Osteoblast (primary cell): ENCODE data around the gene MESP1. TPM values are rescaled to one million over a fixed set of nuclear protein-coding genes. Genes with fewer than 3 reads are reported as not detected.
"Not testable (repeated sequence)": the region's sequence is repeated elsewhere in the genome, so short reads cannot be mapped to it uniquely, and the experiment has no call there.

Experiments
- DNase-seq: peaks from one replicate; pipeline ENCODE4 v3.0.0; 2011; ENCODE audit warnings: low spot score, mixed read lengths; ENCODE audit not compliant: insufficient read length; ENCODE audit errors: missing footprints
- H2AFZ ChIP-seq: 2 replicates; pipeline ENCODE4 v1.6.0; 2011; ENCODE audit warnings: mild to moderate bottlenecking, low read length
- H3K27ac ChIP-seq: 2 replicates; pipeline ENCODE4 v1.5.1; 2011; ENCODE audit warnings: mild to moderate bottlenecking, low read depth, low read length, moderate library complexity
- H3K27me3 ChIP-seq: 2 replicates; pipeline ENCODE4 v1.6.0; 2012; ENCODE audit warnings: mild to moderate bottlenecking, control low read depth, inconsistent platforms, low read length, moderate library complexity; ENCODE audit not compliant: insufficient read depth
- H3K36me3 ChIP-seq: 2 replicates; pipeline ENCODE4 v1.5.1; 2011; ENCODE audit warnings: mild to moderate bottlenecking, low read length, control low read depth, moderate library complexity; ENCODE audit not compliant: insufficient read depth
- H3K4me1 ChIP-seq: 2 replicates; pipeline ENCODE4 v1.5.1; 2011; ENCODE audit warnings: mild to moderate bottlenecking, low read length, control low read depth, moderate library complexity; ENCODE audit not compliant: insufficient read depth
- H3K4me2 ChIP-seq: 2 replicates; pipeline ENCODE4 v1.6.0; 2011; ENCODE audit warnings: mild to moderate bottlenecking, low read length; ENCODE audit not compliant: insufficient read depth
- H3K4me3 ChIP-seq: fragments of 200-600 bp; sonication (generic); 3 replicates; pipeline ENCODE4 v1.5.1; 2012; ENCODE audit warnings: mild to moderate bottlenecking, low read length, inconsistent platforms; ENCODE audit not compliant: insufficient read depth
- H3K79me2 ChIP-seq: 2 replicates; pipeline ENCODE4 v1.6.0; 2012; ENCODE audit warnings: mild to moderate bottlenecking, low read length, control low read depth, inconsistent platforms; ENCODE audit not compliant: insufficient read depth
- H3K9me3 ChIP-seq: 2 replicates; pipeline ENCODE4 v1.5.1; 2011; ENCODE audit warnings: low read depth, low read length, control low read depth
- H4K20me1 ChIP-seq: 2 replicates; pipeline ENCODE4 v1.6.0; 2012; ENCODE audit warnings: mild to moderate bottlenecking, low read length, control low read depth; ENCODE audit not compliant: insufficient read depth
- CTCF ChIP-seq: IDR thresholded peaks from 2 replicates; pipeline ENCODE4 v1.5.1; 2011; ENCODE audit warnings: mild to moderate bottlenecking, low read depth, low read length, moderate library complexity; ENCODE audit errors: extremely low read depth
- total RNA-seq: library from RNA; depleted of rRNA; stranded (reverse); fragments of >200 nt; gene quantifications from 2 replicates; pipeline ENCODE4 v1.2.3, GENCODE V29; 2012

Gene MESP1
- total RNA-seq, 1 donor = under 0.01 TPM

- H3K4me2 ChIP-seq = no peak overlapping the region
- H3K4me1 ChIP-seq = peaks cover 10% of the 10 kb centered on the region
- peak; percentile 62 for DNase-seq
- H3K27me3 ChIP-seq = no peaks in the 10 kb centered on the region
- TF ChIP-seq CTCF = no peak
- H3K36me3 ChIP-seq = peaks cover 34% of the 10 kb centered on the region
- H3K79me2 ChIP-seq = peaks cover 3% of the 10 kb centered on the region
- H3K4me3 ChIP-seq = no peak overlapping the region
- H3K9me3 ChIP-seq = no peaks in the 10 kb centered on the region
- peaks cover 4% of the 10 kb centered on the region for H4K20me1 ChIP-seq
- no peak overlapping the region for H2AFZ ChIP-seq
- no peak overlapping the region for H3K27ac ChIP-seq
Measured at GRCh38 chr15:89783111-89783860, 32.2 kb upstream of the MESP1 start.

- Histone ChIP-seq H3K4me1 (peaks cover 10% of the 10 kb centered on the region), H3K27ac (peak overlapping the region; percentile 19), H3K4me2 (peak overlapping the region; percentile 55)
Measured at GRCh38 chr15:89782619-89782950, 31.5 kb upstream of the MESP1 start.

GRCh38 chr15:89781891-89782618 lies 31.0 kb upstream of the MESP1 start:
- H3K27ac ChIP-seq = peak overlapping the region; percentile 19
- DNase-seq = peak; percentile 95
- peaks cover 22% of the 10 kb centered on the region for H3K36me3 ChIP-seq
- no peaks in the 10 kb centered on the region for H3K9me3 ChIP-seq
- H3K4me2 ChIP-seq = peak overlapping the region; percentile 55
- H2AFZ ChIP-seq = no peak overlapping the region
- TF ChIP-seq CTCF = no peak
- no peaks in the 10 kb centered on the region for H3K79me2 ChIP-seq
- H4K20me1 ChIP-seq = peaks cover 4% of the 10 kb centered on the region
- H3K4me1 ChIP-seq = peaks cover 13% of the 10 kb centered on the region
- no peaks in the 10 kb centered on the region for H3K27me3 ChIP-seq
- H3K4me3 ChIP-seq = no peak overlapping the region

More at GRCh38 chr15:89782619-89782950, 31.5 kb upstream of the MESP1 start:
- H3K4me3 ChIP-seq, H4K20me1 ChIP-seq, H3K27me3 ChIP-seq, DNase-seq, H3K79me2 ChIP-seq, H2AFZ ChIP-seq, H3K9me3 ChIP-seq: not testable (repeated sequence)
- H3K36me3 ChIP-seq = peaks cover 27% of the 10 kb centered on the region

- Histone ChIP-seq H4K20me1 (peaks cover 4% of the 10 kb centered on the region), H3K27ac (no peak overlapping the region), H2AFZ (no peak overlapping the region), H3K27me3 (no peaks in the 10 kb centered on the region), H3K4me2 (no peak overlapping the region), H3K36me3 (peaks cover 16% of the 10 kb centered on the region), H3K9me3 (no peaks in the 10 kb centered on the region), H3K4me1 (peaks cover 21% of the 10 kb centered on the region), H3K79me2 (no peaks in the 10 kb centered on the region), H3K4me3 (no peak overlapping the region)
- DNase-seq = peak; percentile 76
- no peak for TF ChIP-seq CTCF
Measured at GRCh38 chr15:89781055-89781454, 30.0 kb upstream of the MESP1 start.
